ENCODE results near the gene MRPL21. TPM values are rescaled to one million over a fixed set of nuclear protein-coding genes. Genes with fewer than 3 reads are reported as not detected.
"Not testable (repeated sequence)": the region's sequence is repeated elsewhere in the genome, so short reads cannot be mapped to it uniquely, and the experiment has no call there.

The MRPL21 gene
- total RNA-seq, 4 donors from 2014 or later, result 28.6 to 43.8 (median 35.0) TPM

DNA sequence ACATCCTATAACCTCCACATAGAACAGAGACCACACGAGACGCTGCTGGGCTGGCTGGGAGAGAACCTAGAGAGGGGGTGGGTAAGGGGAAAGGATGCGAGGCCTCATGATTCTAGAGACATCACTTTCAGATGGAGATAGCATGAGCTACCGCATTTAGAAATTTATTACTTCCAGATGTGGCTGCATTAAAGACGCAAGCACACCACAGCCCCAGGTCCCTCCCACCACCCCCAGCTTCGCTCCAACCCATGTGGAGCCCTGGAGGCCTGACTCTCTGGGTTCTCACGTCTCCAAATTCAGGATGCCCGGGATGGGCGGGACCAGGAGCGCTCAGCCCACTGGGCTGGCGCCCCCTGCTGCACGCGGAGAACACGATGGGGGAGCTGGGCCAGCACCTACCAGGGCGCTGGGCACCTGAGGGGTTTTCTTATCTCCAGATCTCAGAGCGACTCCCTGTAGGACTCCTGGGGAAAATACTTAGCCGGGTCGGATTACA lies 13.6 kb downstream of the MRPL21 start:
- peak overlapping the region; percentile 77 for H3K27ac ChIP-seq
- no peak overlapping the region for H3K4me3 ChIP-seq
- 48% methylated on average over 15 of the region's 18 CpGs for WGBS
- peaks cover 39% of the 10 kb centered on the region for H3K36me3 ChIP-seq
- no peaks in the 10 kb centered on the region for H3K9me3 ChIP-seq
- H3K4me1 ChIP-seq, result peaks cover 21% of the 10 kb centered on the region
- TF ChIP-seq POLR2A (IDR thresholded peaks at IDR 0.05), result no peak
- TF ChIP-seq, protein P1, sequence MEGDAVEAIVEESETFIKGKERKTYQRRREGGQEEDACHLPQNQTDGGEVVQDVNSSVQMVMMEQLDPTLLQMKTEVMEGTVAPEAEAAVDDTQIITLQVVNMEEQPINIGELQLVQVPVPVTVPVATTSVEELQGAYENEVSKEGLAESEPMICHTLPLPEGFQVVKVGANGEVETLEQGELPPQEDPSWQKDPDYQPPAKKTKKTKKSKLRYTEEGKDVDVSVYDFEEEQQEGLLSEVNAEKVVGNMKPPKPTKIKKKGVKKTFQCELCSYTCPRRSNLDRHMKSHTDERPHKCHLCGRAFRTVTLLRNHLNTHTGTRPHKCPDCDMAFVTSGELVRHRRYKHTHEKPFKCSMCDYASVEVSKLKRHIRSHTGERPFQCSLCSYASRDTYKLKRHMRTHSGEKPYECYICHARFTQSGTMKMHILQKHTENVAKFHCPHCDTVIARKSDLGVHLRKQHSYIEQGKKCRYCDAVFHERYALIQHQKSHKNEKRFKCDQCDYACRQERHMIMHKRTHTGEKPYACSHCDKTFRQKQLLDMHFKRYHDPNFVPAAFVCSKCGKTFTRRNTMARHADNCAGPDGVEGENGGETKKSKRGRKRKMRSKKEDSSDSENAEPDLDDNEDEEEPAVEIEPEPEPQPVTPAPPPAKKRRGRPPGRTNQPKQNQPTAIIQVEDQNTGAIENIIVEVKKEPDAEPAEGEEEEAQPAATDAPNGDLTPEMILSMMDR (IDR thresholded peaks at IDR 0.05), result peak; percentile 9 to 54
- peak in 1 of 2 donors; percentile 77 for DNase-seq (ENCODE audit: low spot score in 2 of 2)
- H3K27me3 ChIP-seq, result no peaks in the 10 kb centered on the region

DNA sequence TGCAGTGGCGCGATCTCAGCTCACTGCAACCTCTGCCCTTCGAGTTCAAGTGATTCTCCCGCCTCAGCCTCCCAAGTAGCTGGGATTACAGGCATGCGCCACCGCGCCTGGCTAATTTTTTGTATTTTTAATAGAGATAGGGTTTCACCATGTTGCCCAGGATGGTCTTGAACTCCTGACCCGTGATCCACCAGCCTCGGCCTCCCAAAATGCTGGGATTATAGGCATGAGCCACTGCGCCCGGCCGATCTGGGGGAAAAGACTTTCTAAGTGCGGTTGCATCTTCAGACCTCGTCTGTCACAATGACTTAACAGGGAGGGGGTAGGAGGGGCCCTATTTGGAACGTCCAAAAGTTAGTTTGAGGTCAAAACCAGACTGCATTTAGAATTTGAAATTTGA lies 18.8 kb downstream of the MRPL21 start:
- H3K9me3 ChIP-seq; H3K27me3 ChIP-seq; H3K27ac ChIP-seq; H3K4me1 ChIP-seq; H3K4me3 ChIP-seq; H3K36me3 ChIP-seq; DNase-seq (ENCODE audit: low spot score in 2 of 2): not testable (repeated sequence)
- 98% methylated on average over 15 of the region's 15 CpGs for WGBS

DNA sequence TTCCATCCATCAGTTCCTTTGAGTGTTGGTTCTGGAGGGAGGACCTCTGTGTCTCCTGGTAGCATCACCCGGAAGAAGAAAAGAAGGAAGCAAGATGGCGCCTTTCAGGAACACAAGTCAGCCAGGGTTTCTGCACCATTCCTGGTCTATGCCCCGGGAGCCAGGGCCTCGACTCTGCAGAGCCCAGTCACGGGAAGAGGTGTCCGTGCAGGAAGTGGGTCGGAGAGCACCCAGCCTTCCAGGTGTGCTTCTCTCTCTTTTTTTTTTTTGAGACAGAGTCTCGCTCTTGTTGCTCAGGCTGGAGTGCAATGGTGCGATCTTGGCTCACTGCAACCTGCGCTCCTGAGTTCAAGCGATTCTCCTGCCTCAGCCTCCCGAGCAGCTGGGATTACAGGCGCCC lies 21.2 kb downstream of the MRPL21 start:
- no peak overlapping the region for H3K4me3 ChIP-seq
- WGBS, result 96% methylated on average over 13 of the region's 13 CpGs
- H3K36me3 ChIP-seq, result no peaks in the 10 kb centered on the region
- H3K27ac ChIP-seq, result no peak overlapping the region
- DNase-seq (ENCODE audit: low spot score in 2 of 2), result no peak
- TF ChIP-seq EP300 (IDR thresholded peaks at IDR 0.05) (no peak), POLR2A (IDR thresholded peaks at IDR 0.05) (no peak), POLR2AphosphoS5 (IDR thresholded peaks at IDR 0.05) (no peak)
- TF ChIP-seq, protein P1 (IDR thresholded peaks at IDR 0.05), result no peak
- H3K27me3 ChIP-seq, result no peaks in the 10 kb centered on the region
- H3K9me3 ChIP-seq, result no peaks in the 10 kb centered on the region
- no peaks in the 10 kb centered on the region for H3K4me1 ChIP-seq

DNA sequence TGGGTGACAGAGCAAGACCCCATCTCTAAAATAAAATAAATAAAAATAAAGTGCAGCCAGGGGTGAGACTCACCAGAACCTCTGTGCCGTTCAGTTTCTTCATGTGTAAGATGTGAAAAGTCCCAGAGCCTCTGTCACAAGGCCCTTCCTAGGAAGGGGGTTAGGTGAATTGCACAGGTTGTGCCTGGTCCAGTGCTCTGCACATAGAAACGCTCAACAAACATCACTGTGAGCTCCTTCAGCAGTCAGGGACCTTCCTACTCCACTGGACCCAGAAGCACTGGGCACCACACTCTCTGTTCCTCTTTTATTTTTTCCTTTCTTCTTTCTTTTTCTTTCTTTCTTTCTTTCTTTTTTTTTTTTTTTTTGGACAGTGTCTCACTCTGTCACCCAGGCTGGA lies 22.3 kb downstream of the MRPL21 start:
- Histone ChIP-seq H3K36me3 (no peaks in the 10 kb centered on the region), H3K27ac (no peak overlapping the region), H3K4me3 (no peak overlapping the region), H3K4me1 (no peaks in the 10 kb centered on the region), H3K9me3 (no peaks in the 10 kb centered on the region), H3K27me3 (no peaks in the 10 kb centered on the region)
- TF ChIP-seq POLR2AphosphoS5 (IDR thresholded peaks at IDR 0.05) (no peak), POLR2A (IDR thresholded peaks at IDR 0.05) (no peak), EP300 (IDR thresholded peaks at IDR 0.05) (no peak)
- TF ChIP-seq, protein P1 (IDR thresholded peaks at IDR 0.05), result no peak
- 95% methylated on average over 2 of the region's 2 CpGs for WGBS
- DNase-seq (ENCODE audit: low spot score in 2 of 2), result no peak

DNA sequence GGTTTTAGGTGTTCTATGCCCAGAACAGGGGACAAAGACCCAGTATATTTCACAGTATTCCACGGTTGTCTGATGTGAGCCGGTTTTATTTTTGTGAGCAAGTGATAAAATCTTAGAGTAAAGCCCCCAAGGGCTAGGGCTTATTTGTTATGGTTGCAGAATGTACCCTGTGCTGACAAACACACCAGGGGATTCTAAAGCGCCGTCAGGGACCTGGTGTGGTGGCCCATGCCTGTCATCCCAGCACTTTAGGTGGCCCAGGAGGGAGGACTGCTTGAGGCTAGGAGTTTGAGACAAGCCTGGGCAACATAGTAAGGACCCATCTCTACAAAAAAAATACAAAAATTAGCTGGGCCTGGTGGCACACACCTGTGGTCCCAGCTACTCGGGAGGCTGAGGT lies 22.8 kb downstream of the MRPL21 start:
- H3K4me1 ChIP-seq, result no peaks in the 10 kb centered on the region
- no peak overlapping the region for H3K27ac ChIP-seq
- no peaks in the 10 kb centered on the region for H3K27me3 ChIP-seq
- TF ChIP-seq, protein P1 (IDR thresholded peaks at IDR 0.05), result no peak
- TF ChIP-seq EP300 (IDR thresholded peaks at IDR 0.05) (no peak), POLR2AphosphoS5 (IDR thresholded peaks at IDR 0.05) (no peak), POLR2A (IDR thresholded peaks at IDR 0.05) (no peak)
- DNase-seq (ENCODE audit: low spot score in 2 of 2), result no peak
- H3K36me3 ChIP-seq, result no peaks in the 10 kb centered on the region
- H3K9me3 ChIP-seq, result no peaks in the 10 kb centered on the region
- H3K4me3 ChIP-seq, result no peak overlapping the region
- 92% methylated on average over 5 of the region's 5 CpGs for WGBS

DNA sequence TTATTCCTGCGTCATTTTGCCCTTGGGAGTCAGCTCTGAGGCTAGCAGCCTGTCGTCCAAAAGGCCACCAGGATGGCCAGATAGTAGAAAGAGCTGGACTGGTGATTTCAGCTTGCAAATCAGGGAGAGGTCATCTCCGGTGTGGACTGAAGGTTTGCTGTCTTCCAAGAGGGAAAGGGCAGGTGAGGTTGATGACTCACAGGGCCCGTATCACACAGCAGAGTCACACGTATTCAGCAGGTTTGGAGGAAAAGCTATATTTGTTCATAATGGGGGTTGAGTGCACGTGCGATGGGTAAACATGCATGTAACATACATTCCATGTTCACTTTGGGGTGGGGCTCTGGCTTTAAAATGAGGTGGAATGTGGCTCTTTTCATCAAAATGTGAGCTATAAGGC lies 25.6 kb downstream of the MRPL21 start:
- TF ChIP-seq EP300 (IDR thresholded peaks at IDR 0.05) (no peak), POLR2AphosphoS5 (IDR thresholded peaks at IDR 0.05) (no peak), POLR2A (IDR thresholded peaks at IDR 0.05) (no peak)
- TF ChIP-seq, protein P1 (IDR thresholded peaks at IDR 0.05), result no peak
- Histone ChIP-seq H3K9me3 (no peaks in the 10 kb centered on the region), H3K4me3 (no peak overlapping the region), H3K4me1 (no peaks in the 10 kb centered on the region), H3K27ac (no peak overlapping the region), H3K27me3 (no peaks in the 10 kb centered on the region), H3K36me3 (no peaks in the 10 kb centered on the region)
- WGBS, result 88% methylated on average over 7 of the region's 7 CpGs
- no peak for DNase-seq (ENCODE audit: low spot score in 2 of 2)
